NK-92 (cell line): ENCODE results near the gene RPL28.
"Not testable (repeated sequence)": the region's sequence is repeated elsewhere in the genome, so short reads cannot be mapped to it uniquely, and the experiment has no call there.

Experiments
- DNase-seq: peaks from one replicate; lab custom pipeline; 2025; ENCODE audit not compliant: unreplicated experiment; lab: John Stamatoyannopoulos, UW

RPL28 gene

GRCh38 chr19:55391191-55391670 lies 5.5 kb downstream of the RPL28 start:
- DNase-seq: no peak

GRCh38 chr19:55391702-55392615 lies 6.2 kb downstream of the RPL28 start:
- no peak for DNase-seq

GRCh38 chr19:55392820-55393761 lies 7.4 kb downstream of the RPL28 start:
- DNase-seq: no peak

- no peak for DNase-seq
Observed at GRCh38 chr19:55398200-55398925, 12.6 kb downstream of the RPL28 start.

- DNase-seq: no peak
Observed at GRCh38 chr19:55400281-55401087, 14.8 kb downstream of the RPL28 start.

GRCh38 chr19:55401390-55401789 lies 15.7 kb downstream of the RPL28 start:
- not testable (repeated sequence) for DNase-seq

- DNase-seq: no peak
Observed at GRCh38 chr19:55402509-55402908, 16.8 kb downstream of the RPL28 start.

GRCh38 chr19:55405638-55406037 lies 19.9 kb downstream of the RPL28 start:
- DNase-seq: no peak

GRCh38 chr19:55406091-55406825 lies 20.5 kb downstream of the RPL28 start:
- DNase-seq: no peak

GRCh38 chr19:55406826-55407549 lies 21.3 kb downstream of the RPL28 start:
- DNase-seq: no peak

- DNase-seq: not testable (repeated sequence)
Observed at GRCh38 chr19:55407550-55407799, 21.7 kb downstream of the RPL28 start, which contains the start of gene UBE2S. Gene UBE2S (minus strand): TSS chr19:55407788. CDS start chr19:55407589, 199 bp downstream.

GRCh38 chr19:55407800-55408532 lies 22.2 kb downstream of the RPL28 start:
- peak; percentile 91 for DNase-seq

GRCh38 chr19:55408533-55408872 lies 22.8 kb downstream of the RPL28 start:
- no peak for DNase-seq

GRCh38 chr19:55409179-55409578 lies 23.4 kb downstream of the RPL28 start:
- DNase-seq: not testable (repeated sequence)

GRCh38 chr19:55410168-55410567 lies 24.4 kb downstream of the RPL28 start:
- DNase-seq: no peak

- no peak for DNase-seq
Observed at GRCh38 chr19:55418185-55418584, 32.5 kb downstream of the RPL28 start.

- DNase-seq: no peak
Observed at GRCh38 chr19:55419103-55419502, 33.4 kb downstream of the RPL28 start.

- no peak for DNase-seq
Observed at GRCh38 chr19:55419624-55420236, 34.0 kb downstream of the RPL28 start.
